ENCODE results near the gene ERFE.

Gene ERFE

DNA sequence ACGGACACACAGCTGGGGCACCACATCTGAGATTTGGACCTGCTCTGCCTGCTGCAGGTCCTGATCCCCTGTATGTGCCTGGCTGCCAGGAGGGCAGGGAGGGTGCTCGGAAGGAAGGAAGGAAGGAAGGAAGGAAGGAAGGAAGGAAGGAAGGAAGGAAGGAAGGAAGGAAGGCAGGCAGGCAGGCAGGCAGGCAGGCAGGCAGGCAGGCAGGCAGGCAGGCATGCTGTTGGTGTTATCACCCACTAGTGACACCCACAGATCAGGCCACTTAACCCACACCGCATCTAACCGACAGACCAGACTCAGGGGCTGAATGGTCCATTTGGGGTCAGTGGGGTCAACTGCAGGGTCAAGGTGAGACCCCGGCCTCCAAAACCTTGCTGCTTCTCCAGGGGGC is 14.5 kb upstream of the ERFE start:
- no peak for DNase-seq (ENCODE audit: extremely low spot score)
- CTCF ChIA-PET = no interaction called here
- TF ChIP-seq, protein P1, sequence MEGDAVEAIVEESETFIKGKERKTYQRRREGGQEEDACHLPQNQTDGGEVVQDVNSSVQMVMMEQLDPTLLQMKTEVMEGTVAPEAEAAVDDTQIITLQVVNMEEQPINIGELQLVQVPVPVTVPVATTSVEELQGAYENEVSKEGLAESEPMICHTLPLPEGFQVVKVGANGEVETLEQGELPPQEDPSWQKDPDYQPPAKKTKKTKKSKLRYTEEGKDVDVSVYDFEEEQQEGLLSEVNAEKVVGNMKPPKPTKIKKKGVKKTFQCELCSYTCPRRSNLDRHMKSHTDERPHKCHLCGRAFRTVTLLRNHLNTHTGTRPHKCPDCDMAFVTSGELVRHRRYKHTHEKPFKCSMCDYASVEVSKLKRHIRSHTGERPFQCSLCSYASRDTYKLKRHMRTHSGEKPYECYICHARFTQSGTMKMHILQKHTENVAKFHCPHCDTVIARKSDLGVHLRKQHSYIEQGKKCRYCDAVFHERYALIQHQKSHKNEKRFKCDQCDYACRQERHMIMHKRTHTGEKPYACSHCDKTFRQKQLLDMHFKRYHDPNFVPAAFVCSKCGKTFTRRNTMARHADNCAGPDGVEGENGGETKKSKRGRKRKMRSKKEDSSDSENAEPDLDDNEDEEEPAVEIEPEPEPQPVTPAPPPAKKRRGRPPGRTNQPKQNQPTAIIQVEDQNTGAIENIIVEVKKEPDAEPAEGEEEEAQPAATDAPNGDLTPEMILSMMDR (IDR thresholded peaks at IDR 0.05; ENCODE audit: control extremely low read depth, extremely low read depth, low read depth, missing control alignments) = no peak
- POLR2A ChIA-PET = no interaction called here

DNA sequence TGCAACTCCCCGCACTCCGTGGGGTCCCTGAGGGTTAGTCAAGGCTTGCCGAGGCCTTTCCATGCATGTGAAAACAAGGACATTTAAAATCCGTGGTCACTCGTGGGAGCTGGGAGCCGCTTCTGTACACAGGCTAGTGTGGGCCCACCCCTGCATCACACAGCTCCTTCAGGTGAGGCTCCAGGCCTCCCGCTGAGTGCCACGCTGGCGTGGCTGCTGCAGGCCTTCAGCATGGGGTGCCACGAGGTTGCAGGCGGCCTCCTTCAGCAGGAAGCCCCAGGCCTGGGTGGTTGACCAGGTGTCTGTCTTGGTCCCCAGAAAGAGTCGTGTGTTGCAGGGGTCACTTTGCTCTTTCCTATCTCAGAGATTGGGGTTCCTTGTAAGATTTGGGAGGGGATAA is 13.7 kb upstream of the ERFE start:
- no peak for DNase-seq (ENCODE audit: extremely low spot score)
- ChIA-PET POLR2A (no interaction called here), CTCF (no interaction called here)
- TF ChIP-seq, protein P1 (IDR thresholded peaks at IDR 0.05; ENCODE audit: control extremely low read depth, extremely low read depth, low read depth, missing control alignments) = no peak

DNA sequence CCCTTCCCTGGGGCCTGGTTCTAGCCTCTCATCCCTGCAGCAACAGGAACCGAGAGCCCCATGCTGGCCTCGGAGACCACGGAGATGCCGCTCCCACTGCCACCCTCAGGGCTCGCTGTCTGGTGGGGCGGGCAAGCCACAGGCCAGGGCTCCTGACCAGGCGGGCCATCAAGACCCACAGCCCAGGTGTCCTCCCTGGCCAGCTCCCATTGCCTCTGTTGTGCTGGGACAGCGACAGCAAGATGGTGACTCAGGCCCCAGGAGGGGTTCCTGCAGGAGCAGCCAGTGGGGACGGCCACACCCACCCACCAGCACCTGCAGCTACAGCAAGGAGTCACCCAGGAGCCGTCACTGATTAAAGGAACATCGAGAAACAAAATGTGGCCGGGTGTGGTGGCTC is 12.9 kb upstream of the ERFE start:
- ChIA-PET CTCF (interaction anchor here (1.4 kb wide), 1 partner anchor 58 kb away, joined by 4 read pairs; no protein-coding TSS in a partner anchor), POLR2A (no interaction called here)
- TF ChIP-seq, protein P1 (IDR thresholded peaks at IDR 0.05; ENCODE audit: control extremely low read depth, extremely low read depth, low read depth, missing control alignments) = no peak
- DNase-seq (ENCODE audit: extremely low spot score) = no peak

DNA sequence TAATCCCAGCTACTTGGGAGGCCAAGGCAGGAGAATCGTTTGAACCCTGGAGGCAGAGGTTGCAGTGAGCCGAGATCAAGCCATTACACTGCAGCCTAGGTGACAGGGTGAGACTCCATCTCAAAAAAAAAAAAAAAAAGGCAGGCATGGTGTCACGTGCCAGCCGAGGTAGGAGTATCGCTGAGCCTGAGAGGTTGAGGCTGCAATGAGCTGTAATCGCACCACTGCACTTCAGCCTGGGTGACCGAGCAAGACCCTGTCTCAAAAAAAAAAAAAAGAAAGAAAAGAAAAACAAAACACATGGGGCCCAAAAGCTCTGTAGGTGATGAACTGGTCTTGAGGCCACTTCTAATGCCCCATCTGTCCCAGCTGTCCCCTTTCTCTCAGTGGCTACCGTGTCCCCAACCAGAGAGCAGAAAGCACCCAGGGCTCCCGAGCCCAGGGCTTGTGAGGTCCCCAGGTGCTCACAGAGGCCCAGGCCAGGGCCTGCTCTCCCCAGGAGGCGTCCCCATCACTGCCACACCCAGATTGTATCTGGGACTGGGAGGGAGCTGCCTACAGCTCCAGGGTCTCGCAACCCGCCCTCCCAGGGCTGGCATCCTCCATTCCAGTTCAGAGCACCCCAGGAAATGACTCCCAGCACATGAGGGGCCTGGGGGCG is 11.8 kb upstream of the ERFE start:
- CTCF ChIA-PET = interaction anchor here (1.3 to 1.4 kb wide), 3 partner anchors 8 to 60 kb away, joined by 3 to 4 read pairs (median 4); no protein-coding TSS in a partner anchor
- TF ChIP-seq, protein P1 (IDR thresholded peaks at IDR 0.05; ENCODE audit: control extremely low read depth, extremely low read depth, low read depth, missing control alignments) = no peak
- POLR2A ChIA-PET = no interaction called here
- DNase-seq (ENCODE audit: extremely low spot score) = no peak

DNA sequence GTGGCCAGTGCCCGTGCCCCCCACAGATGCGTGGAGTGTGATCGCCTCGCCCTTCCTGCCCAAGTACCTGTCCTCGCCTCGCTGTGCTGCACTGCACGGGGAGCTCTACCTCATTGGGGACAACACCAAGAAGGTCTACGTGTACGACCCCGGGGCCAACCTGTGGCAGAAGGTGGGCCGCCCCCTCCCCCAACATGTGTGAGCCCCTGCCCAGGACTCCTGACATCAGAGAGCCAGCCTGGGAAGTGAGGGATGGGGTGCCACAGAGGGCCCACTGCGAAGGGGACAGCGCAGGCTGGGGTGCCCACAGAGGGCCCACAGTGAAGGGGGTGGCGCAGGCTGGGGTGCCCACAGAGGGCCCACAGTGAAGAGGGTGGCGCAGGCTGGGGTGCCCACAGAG is 9.8 kb upstream of the ERFE start:
- ChIA-PET POLR2A (no interaction called here), CTCF (interaction anchor here (0.5 kb wide), 1 partner anchor 119 kb away, joined by 3 read pairs; no protein-coding TSS in a partner anchor)
- TF ChIP-seq, protein P1 (IDR thresholded peaks at IDR 0.05; ENCODE audit: control extremely low read depth, extremely low read depth, low read depth, missing control alignments) = no peak
- no peak for DNase-seq (ENCODE audit: extremely low spot score)

- CTCF ChIA-PET = no interaction called here
- POLR2A ChIA-PET = no interaction called here
- TF ChIP-seq, protein P1 (IDR thresholded peaks at IDR 0.05; ENCODE audit: control extremely low read depth, extremely low read depth, low read depth, missing control alignments) = no peak
- DNase-seq (ENCODE audit: extremely low spot score) = no peak
These were observed 8.8 kb upstream of the ERFE start for GRCh38 chr2:238149841-238150572.
